ENCODE measurements around the gene MPIG6B. TPM values are rescaled to one million over a fixed set of nuclear protein-coding genes. Genes with fewer than 3 reads are reported as not detected.
A peak's percentile ranks its signal among the peaks of the same experiment; 100 is the strongest.

MPIG6B gene
- total RNA-seq, 2 donors from 2014 or later: not detected

- WGBS, 2 experiments (ENCODE audit: insufficient coverage in 1 of 2, insufficient read length in 1 of 2): 89 to 93% methylated on average over 2 to 4 of the region's 5 CpGs
- no peak for DNase-seq
- Histone ChIP-seq H3K4me3 (ENCODE audit: low read length) (peak overlapping the region; percentile 97), H3K9me3 (ENCODE audit: control insufficient read depth, low read length) (no peaks in the 10 kb centered on the region), H3K36me3 (ENCODE audit: control insufficient read depth, insufficient read depth, low read length) (peaks cover 34% of the 10 kb centered on the region), H3K27ac (ENCODE audit: low read depth, low read length) (no peak overlapping the region), H3K27me3 (ENCODE audit: control insufficient read depth, insufficient read depth, low read length, poor library complexity, severe bottlenecking) (no peaks in the 10 kb centered on the region), H3K9ac (ENCODE audit: extremely low read depth, low read length, poor library complexity, severe bottlenecking) (no peak overlapping the region), H3K4me1 (ENCODE audit: control insufficient read depth, insufficient read depth, low read length) (peaks cover 7% of the 10 kb centered on the region)
- Mint-ChIP-seq H3K36me3 (ENCODE audit: low read depth) (peaks cover 38% of the 10 kb centered on the region), H3K4me3 (peak overlapping the region; percentile 87), H3K9me3 (no peaks in the 10 kb centered on the region), H3K4me1 (peaks cover 17% of the 10 kb centered on the region), H3K27ac (no peak overlapping the region), H3K27me3 (ENCODE audit: insufficient read depth) (no peaks in the 10 kb centered on the region)
- TF ChIP-seq CTCF (conservative IDR thresholded peaks at IDR 0.05): no peak
Measured at GRCh38 chr6:31700740-31701401, 22.3 kb upstream of the MPIG6B start.

- Histone ChIP-seq H3K4me3 (ENCODE audit: low read length) (peak overlapping the region; percentile 97), H3K9me3 (ENCODE audit: control insufficient read depth, low read length) (no peaks in the 10 kb centered on the region), H3K36me3 (ENCODE audit: control insufficient read depth, insufficient read depth, low read length) (peaks cover 29% of the 10 kb centered on the region), H3K9ac (ENCODE audit: extremely low read depth, low read length, poor library complexity, severe bottlenecking) (peak overlapping the region; percentile 90), H3K4me1 (ENCODE audit: control insufficient read depth, insufficient read depth, low read length) (peaks cover 7% of the 10 kb centered on the region), H3K27ac (ENCODE audit: low read depth, low read length) (no peak overlapping the region), H3K27me3 (ENCODE audit: control insufficient read depth, insufficient read depth, low read length, poor library complexity, severe bottlenecking) (no peaks in the 10 kb centered on the region)
- Mint-ChIP-seq H3K36me3 (ENCODE audit: low read depth) (peaks cover 30% of the 10 kb centered on the region), H3K4me3 (peak overlapping the region; percentile 87), H3K9me3 (no peaks in the 10 kb centered on the region), H3K4me1 (peaks cover 17% of the 10 kb centered on the region), H3K27me3 (ENCODE audit: insufficient read depth) (no peaks in the 10 kb centered on the region), H3K27ac (peak overlapping the region; percentile 93)
- no peak for DNase-seq
- WGBS, 2 experiments (ENCODE audit: insufficient coverage in 1 of 2, insufficient read length in 1 of 2): 66 to 67% methylated on average over 5 to 7 of the region's 7 CpGs
- TF ChIP-seq CTCF (conservative IDR thresholded peaks at IDR 0.05): no peak
Measured at GRCh38 chr6:31701666-31702404, 21.3 kb upstream of the MPIG6B start.

- H3K9ac ChIP-seq (ENCODE audit: extremely low read depth, low read length, poor library complexity, severe bottlenecking): peak overlapping the region; percentile 90
- Mint-ChIP-seq H3K27ac (peak overlapping the region; percentile 93), H3K9me3 (no peaks in the 10 kb centered on the region), H3K4me1 (peaks cover 17% of the 10 kb centered on the region), H3K27me3 (ENCODE audit: insufficient read depth) (peaks cover 2% of the 10 kb centered on the region), H3K4me3 (peak overlapping the region; percentile 87), H3K36me3 (ENCODE audit: low read depth) (peaks cover 25% of the 10 kb centered on the region)
- peaks cover 7% of the 10 kb centered on the region for H3K4me1 ChIP-seq (ENCODE audit: control insufficient read depth, insufficient read depth, low read length)
- no peaks in the 10 kb centered on the region for H3K9me3 ChIP-seq (ENCODE audit: control insufficient read depth, low read length)
- no peaks in the 10 kb centered on the region for H3K27me3 ChIP-seq (ENCODE audit: control insufficient read depth, insufficient read depth, low read length, poor library complexity, severe bottlenecking)
- DNase-seq: no peak
- H3K4me3 ChIP-seq (ENCODE audit: low read length): peak overlapping the region; percentile 97
- peaks cover 27% of the 10 kb centered on the region for H3K36me3 ChIP-seq (ENCODE audit: control insufficient read depth, insufficient read depth, low read length)
- H3K27ac ChIP-seq (ENCODE audit: low read depth, low read length): peak overlapping the region; percentile 89
- no peak for TF ChIP-seq CTCF (conservative IDR thresholded peaks at IDR 0.05)
- WGBS, 2 experiments (ENCODE audit: insufficient coverage in 1 of 2, insufficient read length in 1 of 2): 4 to 5% methylated on average over 7 to 10 of the region's 10 CpGs
Measured at GRCh38 chr6:31702405-31702818, 20.8 kb upstream of the MPIG6B start.
